ENCODE data around the gene NUDT3.
A peak's percentile ranks its signal among the peaks of the same experiment; 100 is the strongest.
"Not testable (repeated sequence)": the region's sequence is repeated elsewhere in the genome, so short reads cannot be mapped to it uniquely, and the experiment has no call there.

NUDT3 gene

GRCh38 chr6:34416877-34417371 is 24.5 kb upstream of the NUDT3 start:
- no peak overlapping the region for H3K4me3 ChIP-seq (ENCODE audit: low read length)
- TF ChIP-seq, protein P1, sequence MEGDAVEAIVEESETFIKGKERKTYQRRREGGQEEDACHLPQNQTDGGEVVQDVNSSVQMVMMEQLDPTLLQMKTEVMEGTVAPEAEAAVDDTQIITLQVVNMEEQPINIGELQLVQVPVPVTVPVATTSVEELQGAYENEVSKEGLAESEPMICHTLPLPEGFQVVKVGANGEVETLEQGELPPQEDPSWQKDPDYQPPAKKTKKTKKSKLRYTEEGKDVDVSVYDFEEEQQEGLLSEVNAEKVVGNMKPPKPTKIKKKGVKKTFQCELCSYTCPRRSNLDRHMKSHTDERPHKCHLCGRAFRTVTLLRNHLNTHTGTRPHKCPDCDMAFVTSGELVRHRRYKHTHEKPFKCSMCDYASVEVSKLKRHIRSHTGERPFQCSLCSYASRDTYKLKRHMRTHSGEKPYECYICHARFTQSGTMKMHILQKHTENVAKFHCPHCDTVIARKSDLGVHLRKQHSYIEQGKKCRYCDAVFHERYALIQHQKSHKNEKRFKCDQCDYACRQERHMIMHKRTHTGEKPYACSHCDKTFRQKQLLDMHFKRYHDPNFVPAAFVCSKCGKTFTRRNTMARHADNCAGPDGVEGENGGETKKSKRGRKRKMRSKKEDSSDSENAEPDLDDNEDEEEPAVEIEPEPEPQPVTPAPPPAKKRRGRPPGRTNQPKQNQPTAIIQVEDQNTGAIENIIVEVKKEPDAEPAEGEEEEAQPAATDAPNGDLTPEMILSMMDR (IDR thresholded peaks at IDR 0.05; ENCODE audit: insufficient read depth, low read depth, low read length, missing control alignments) = no peak
- no peak for DNase-seq (ENCODE audit: low read depth)

- DNase-seq (ENCODE audit: low read depth) = peak; percentile 71
- no peak overlapping the region for H3K4me3 ChIP-seq (ENCODE audit: low read length)
- TF ChIP-seq, protein P1 (IDR thresholded peaks at IDR 0.05; ENCODE audit: insufficient read depth, low read depth, low read length, missing control alignments) = peak; percentile 71
Measured at GRCh38 chr6:34414999-34415858, 22.8 kb upstream of the NUDT3 start.

- no peak overlapping the region for H3K4me3 ChIP-seq (ENCODE audit: low read length)
- peak; percentile 92 for DNase-seq (ENCODE audit: low read depth)
- TF ChIP-seq, protein P1 (IDR thresholded peaks at IDR 0.05; ENCODE audit: insufficient read depth, low read depth, low read length, missing control alignments) = no peak
Measured at GRCh38 chr6:34412643-34413214, 20.3 kb upstream of the NUDT3 start.

DNA sequence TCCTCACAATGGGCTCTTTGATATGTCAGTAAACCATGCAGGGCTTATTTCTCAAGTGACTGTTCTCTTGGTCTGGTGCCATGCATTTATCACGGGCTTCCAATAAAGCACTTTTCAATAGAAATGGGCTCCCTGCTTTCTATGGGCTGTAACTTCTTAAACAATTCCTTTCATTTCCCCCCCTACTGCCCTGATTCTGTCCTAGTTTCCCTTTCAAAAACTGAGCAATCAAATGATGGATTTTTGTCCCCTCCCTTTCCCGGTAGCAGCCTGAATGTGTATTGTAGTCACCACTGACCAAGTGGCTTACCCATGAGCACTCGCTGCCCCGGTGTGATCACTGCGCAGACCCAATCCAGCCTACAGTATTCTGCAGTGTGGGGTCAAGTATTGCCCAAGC is 19.5 kb upstream of the NUDT3 start:
- H3K4me3 ChIP-seq (ENCODE audit: low read length) = no peak overlapping the region
- DNase-seq (ENCODE audit: low read depth) = no peak
- TF ChIP-seq, protein P1 (IDR thresholded peaks at IDR 0.05; ENCODE audit: insufficient read depth, low read depth, low read length, missing control alignments) = no peak

- not testable (repeated sequence) for H3K4me3 ChIP-seq (ENCODE audit: low read length)
Measured at GRCh38 chr6:34407915-34408314, 15.4 kb upstream of the NUDT3 start.

GRCh38 chr6:34396518-34396917 is 4.0 kb upstream of the NUDT3 start:
- no peak overlapping the region for H3K4me3 ChIP-seq (ENCODE audit: low read length)
- DNase-seq (ENCODE audit: low read depth) = no peak
- TF ChIP-seq, protein P1 (IDR thresholded peaks at IDR 0.05; ENCODE audit: insufficient read depth, low read depth, low read length, missing control alignments) = no peak

More at GRCh38 chr6:34407915-34408314, 15.4 kb upstream of the NUDT3 start:
- DNase-seq (ENCODE audit: low read depth) = not testable (repeated sequence)

DNA sequence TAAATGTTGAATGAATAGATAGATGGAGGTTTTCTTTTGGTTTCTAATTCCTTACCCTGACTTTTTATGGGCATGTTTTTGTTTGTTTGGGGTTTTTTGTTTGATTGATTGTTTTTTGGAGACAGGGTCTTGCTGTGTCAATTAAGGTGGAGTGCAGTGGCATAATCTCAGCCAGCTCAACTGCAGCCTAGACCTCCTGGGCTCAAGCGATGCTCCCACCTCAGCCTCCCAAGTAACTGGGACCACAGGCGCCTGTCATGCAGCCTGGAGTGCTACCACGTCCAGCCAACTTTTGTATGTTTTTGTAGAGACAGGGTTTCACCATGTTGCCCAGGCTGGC is 1.5 kb upstream of the NUDT3 start:
- DNase-seq (ENCODE audit: low read depth) = no peak
- TF ChIP-seq, protein P1 (IDR thresholded peaks at IDR 0.05; ENCODE audit: insufficient read depth, low read depth, low read length, missing control alignments) = no peak
- H3K4me3 ChIP-seq (ENCODE audit: low read length) = no peak overlapping the region
